NB4 (cell line): ENCODE measurements around the gene GPATCH2L.

Experiments
- DNase-seq: peaks from one replicate; pipeline ENCODE4 v3.0.0; 2010; ENCODE audit warnings: low read depth
- H3K4me3 ChIP-seq: one replicate; pipeline ENCODE4 v1.5.1; 2011; ENCODE audit warnings: mild to moderate bottlenecking, low read depth, low read length, moderate library complexity
- MYC ChIP-seq: IDR thresholded peaks from 2 replicates; pipeline ENCODE4 v1.6.1; 2011; ENCODE audit warnings: low read depth, low read length
- POLR2A ChIP-seq: IDR thresholded peaks from 2 replicates; pipeline ENCODE4 v1.6.1; 2011; ENCODE audit warnings: mild to moderate bottlenecking; ENCODE audit not compliant: insufficient read length; ENCODE audit errors: extremely low read depth
- TF ChIP-seq, protein P1 (sequence below): IDR thresholded peaks from 2 replicates; pipeline ENCODE4 v1.6.1; 2011; ENCODE audit warnings: low read depth, low read length
- TF ChIP-seq, protein P2 (sequence below): IDR thresholded peaks from one replicate; pipeline ENCODE4 v1.5.1; 2012; ENCODE audit warnings: low read depth, low read length

Gene GPATCH2L

GRCh38 chr14:76186308-76187027 is 34.7 kb downstream of the GPATCH2L start:
- TF ChIP-seq, protein P1, sequence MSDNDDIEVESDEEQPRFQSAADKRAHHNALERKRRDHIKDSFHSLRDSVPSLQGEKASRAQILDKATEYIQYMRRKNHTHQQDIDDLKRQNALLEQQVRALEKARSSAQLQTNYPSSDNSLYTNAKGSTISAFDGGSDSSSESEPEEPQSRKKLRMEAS: no peak
- no peak for TF ChIP-seq POLR2A
- TF ChIP-seq MYC: no peak
- TF ChIP-seq, protein P2, sequence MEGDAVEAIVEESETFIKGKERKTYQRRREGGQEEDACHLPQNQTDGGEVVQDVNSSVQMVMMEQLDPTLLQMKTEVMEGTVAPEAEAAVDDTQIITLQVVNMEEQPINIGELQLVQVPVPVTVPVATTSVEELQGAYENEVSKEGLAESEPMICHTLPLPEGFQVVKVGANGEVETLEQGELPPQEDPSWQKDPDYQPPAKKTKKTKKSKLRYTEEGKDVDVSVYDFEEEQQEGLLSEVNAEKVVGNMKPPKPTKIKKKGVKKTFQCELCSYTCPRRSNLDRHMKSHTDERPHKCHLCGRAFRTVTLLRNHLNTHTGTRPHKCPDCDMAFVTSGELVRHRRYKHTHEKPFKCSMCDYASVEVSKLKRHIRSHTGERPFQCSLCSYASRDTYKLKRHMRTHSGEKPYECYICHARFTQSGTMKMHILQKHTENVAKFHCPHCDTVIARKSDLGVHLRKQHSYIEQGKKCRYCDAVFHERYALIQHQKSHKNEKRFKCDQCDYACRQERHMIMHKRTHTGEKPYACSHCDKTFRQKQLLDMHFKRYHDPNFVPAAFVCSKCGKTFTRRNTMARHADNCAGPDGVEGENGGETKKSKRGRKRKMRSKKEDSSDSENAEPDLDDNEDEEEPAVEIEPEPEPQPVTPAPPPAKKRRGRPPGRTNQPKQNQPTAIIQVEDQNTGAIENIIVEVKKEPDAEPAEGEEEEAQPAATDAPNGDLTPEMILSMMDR: no peak
- H3K4me3 ChIP-seq: no peak overlapping the region

DNA sequence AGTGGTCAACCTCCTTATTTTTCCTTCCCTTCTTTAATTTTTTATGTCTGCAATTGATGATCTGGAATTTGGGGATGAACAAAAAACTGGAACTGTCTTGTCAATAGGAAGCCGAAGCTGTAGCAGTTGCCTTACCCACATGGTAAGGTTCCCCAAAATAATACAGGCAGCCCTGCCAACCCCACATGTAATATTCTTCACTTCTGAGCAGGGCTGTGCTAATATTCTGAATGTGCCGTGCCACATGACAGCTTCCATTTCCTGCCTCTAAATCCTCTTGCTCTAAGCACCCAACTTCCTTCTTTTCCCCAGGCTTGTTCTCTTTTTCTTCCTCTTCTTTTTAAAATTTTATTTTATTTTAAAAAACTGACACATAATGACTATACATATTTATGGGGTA is 39.6 kb downstream of the GPATCH2L start:
- H3K4me3 ChIP-seq: no peak overlapping the region
- DNase-seq: peak; percentile 73
- TF ChIP-seq POLR2A: no peak
- TF ChIP-seq, protein P1: no peak; the same call in 1 of the 2 replicates
- TF ChIP-seq, protein P2: no peak

More at GRCh38 chr14:76186308-76187027, 34.7 kb downstream of the GPATCH2L start:
- DNase-seq: no peak

- no peak for DNase-seq
- H3K4me3 ChIP-seq: no peak overlapping the region
- no peak for TF ChIP-seq POLR2A
- no peak for TF ChIP-seq MYC
- TF ChIP-seq, protein P2: no peak
- TF ChIP-seq, protein P1: no peak
These were observed 42.0 kb downstream of the GPATCH2L start for GRCh38 chr14:76193696-76194095.

DNA sequence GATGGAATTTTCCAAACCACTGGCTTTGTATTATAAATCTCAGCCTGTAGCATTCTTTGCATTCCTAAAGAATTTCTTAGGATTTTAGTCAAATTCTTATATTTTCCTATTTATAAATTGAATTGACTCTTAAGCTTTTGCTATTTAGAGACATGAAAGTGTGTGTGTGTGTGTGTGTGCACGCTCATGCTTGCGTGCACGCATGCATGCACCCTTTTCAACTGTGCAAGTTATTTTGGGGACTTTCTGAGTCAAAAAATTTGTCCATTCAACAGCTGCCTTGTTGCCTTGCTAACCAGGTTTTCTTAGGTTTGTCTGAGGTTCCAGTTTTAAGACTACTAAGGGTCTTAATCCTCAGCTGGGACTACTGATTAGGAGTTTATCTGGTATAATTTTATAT is 42.6 kb downstream of the GPATCH2L start:
- H3K4me3 ChIP-seq: no peak overlapping the region
- TF ChIP-seq POLR2A: no peak
- no peak for TF ChIP-seq MYC
- TF ChIP-seq, protein P1: no peak
- TF ChIP-seq, protein P2: no peak
- no peak for DNase-seq

- TF ChIP-seq, protein P2: no peak
- TF ChIP-seq POLR2A (no peak), MYC (no peak)
- TF ChIP-seq, protein P1: no peak
- no peak overlapping the region for H3K4me3 ChIP-seq
- no peak for DNase-seq
These were observed 43.3 kb downstream of the GPATCH2L start for GRCh38 chr14:76195003-76195402.
